IMR-90 (cell line): ENCODE data around the gene LRIG1. TPM values are rescaled to one million over a fixed set of nuclear protein-coding genes. Genes with fewer than 3 reads are reported as not detected.
A peak's percentile ranks its signal among the peaks of the same experiment; 100 is the strongest.

Source experiments
- ATAC-seq: fragments of 200-7000 bp; cut with Tn5 transposase; 2 replicates; pipeline ENCODE4 v1.9.1; 2020; ENCODE audit warnings: low read depth, mild to moderate bottlenecking, moderate library complexity
- BruUV-seq: library from RNA; stranded (reverse); fragments of 400-500 nt; replicated peaks from 2 replicates; lab custom pipeline; 2021; lab: Mats Ljungman, UMichigan
- CTCF ChIA-PET: fragments of 300-600 bp; formaldehyde crosslinking; extraction: SDS; loops from one replicate; lab custom pipeline; 2021; ENCODE audit warnings: antibody characterized with exemption; lab: Yijun Ruan, JAX
- POLR2A ChIA-PET: fragments of 300-600 bp; sonication (Branson Sonifier 250); formaldehyde crosslinking; loops from one replicate; lab custom pipeline; 2022; ENCODE audit warnings: antibody characterized with exemption; ENCODE audit not compliant: unreplicated experiment; lab: Charles Lee
- DNase-seq: peaks from one replicate; pipeline ENCODE4 v3.0.0; 2013
- H2AFZ ChIP-seq: replicated peaks from 2 replicates; pipeline ENCODE3; 2013; ENCODE audit warnings: low read length, mild to moderate bottlenecking; ENCODE audit not compliant: poor library complexity
- H2AK5ac ChIP-seq: 2 replicates; pipeline ENCODE4 v1.6.1; 2013; ENCODE audit warnings: low read depth, low read length, inconsistent platforms
- H2AK9ac ChIP-seq: replicated peaks from 2 replicates; pipeline ENCODE3; 2013; ENCODE audit warnings: mild to moderate bottlenecking, low read depth, low read length, moderate library complexity; ENCODE audit not compliant: poor library complexity
- H2BK120ac ChIP-seq: 2 replicates; pipeline ENCODE4 v1.6.1; 2013; ENCODE audit warnings: low read depth, low read length, inconsistent platforms
- H2BK15ac ChIP-seq: 3 replicates; pipeline ENCODE4 v1.6.1; 2013; ENCODE audit warnings: low read depth, low read length, inconsistent platforms
- H2BK20ac ChIP-seq: 2 replicates; pipeline ENCODE4 v1.6.1; 2013; ENCODE audit warnings: low read depth, mild to moderate bottlenecking, inconsistent platforms, low read length, moderate library complexity
- H2BK5ac ChIP-seq: 2 replicates; pipeline ENCODE4 v1.6.1; 2013; ENCODE audit warnings: mild to moderate bottlenecking, low read depth, low read length, inconsistent platforms; ENCODE audit not compliant: poor library complexity, severe bottlenecking
- H3K14ac ChIP-seq: replicated peaks from 2 replicates; pipeline ENCODE4 v1.6.1; 2013; ENCODE audit warnings: low read depth, low read length, inconsistent platforms
- H3K18ac ChIP-seq: 2 replicates; pipeline ENCODE4 v1.6.1; 2013; ENCODE audit warnings: low read depth, low read length, control low read depth
- H3K23ac ChIP-seq: 2 replicates; pipeline ENCODE4 v1.6.1; 2013; ENCODE audit warnings: low read depth, low read length, inconsistent platforms
- H3K27ac ChIP-seq: 2 replicates; pipeline ENCODE4 v1.5.1; 2013; ENCODE audit warnings: mild to moderate bottlenecking, control low read depth, low read length; ENCODE audit not compliant: insufficient read depth
- H3K27me3 ChIP-seq: 2 replicates; pipeline ENCODE4 v1.6.1; 2013; ENCODE audit warnings: low read length; ENCODE audit not compliant: control insufficient read depth, insufficient read depth
- H3K36me3 ChIP-seq: 2 replicates; pipeline ENCODE4 v1.6.1; 2013; ENCODE audit warnings: low read length, mixed read lengths; ENCODE audit not compliant: control insufficient read depth, insufficient read depth
- H3K4ac ChIP-seq: 2 replicates; pipeline ENCODE4 v1.6.1; 2013; ENCODE audit warnings: low read depth, low read length, inconsistent platforms
- H3K4me1 ChIP-seq: 2 replicates; pipeline ENCODE4 v1.6.1; 2013; ENCODE audit warnings: low read length, mixed read lengths; ENCODE audit not compliant: control insufficient read depth, insufficient read depth
- H3K4me2 ChIP-seq: 2 replicates; pipeline ENCODE4 v1.6.1; 2013; ENCODE audit warnings: low read depth, mild to moderate bottlenecking, control low read depth, low read length, moderate library complexity
- H3K4me3 ChIP-seq: 2 replicates; pipeline ENCODE4 v1.5.1; 2013; ENCODE audit warnings: low read depth, mild to moderate bottlenecking, control low read depth, low read length, moderate library complexity; ENCODE audit not compliant: insufficient read depth
- H3K56ac ChIP-seq: 2 replicates; pipeline ENCODE4 v1.6.1; 2013; ENCODE audit warnings: low read length, inconsistent platforms; ENCODE audit not compliant: insufficient read depth; ENCODE audit errors: extremely low read depth
- H3K79me1 ChIP-seq, 2 experiments: 2 replicates each; pipeline ENCODE4 v1.6.1; 2013; ENCODE audit warnings: low read length in 2 of 2, inconsistent platforms in 1 of 2, low read depth in 1 of 2
- H3K9ac ChIP-seq: 2 replicates; pipeline ENCODE4 v1.6.1; 2013; ENCODE audit warnings: low read depth, low read length, control low read depth
- H3K9me1 ChIP-seq: 2 replicates; pipeline ENCODE4 v1.6.1; 2013; ENCODE audit warnings: low read length, inconsistent platforms; ENCODE audit not compliant: insufficient read depth
- H3K9me3 ChIP-seq: 2 replicates; pipeline ENCODE4 v1.6.1; 2013; ENCODE audit warnings: low read length; ENCODE audit not compliant: control insufficient read depth, insufficient read depth
- H4K20me1 ChIP-seq: 2 replicates; pipeline ENCODE4 v1.6.1; 2013; ENCODE audit warnings: low read length, inconsistent platforms; ENCODE audit not compliant: insufficient read depth
- H4K5ac ChIP-seq: 2 replicates; pipeline ENCODE4 v1.6.1; 2013; ENCODE audit warnings: mild to moderate bottlenecking, low read depth, low read length, control low read depth
- H4K8ac ChIP-seq, 2 experiments: 2 replicates each; pipeline ENCODE4 v1.6.1; 2013; ENCODE audit warnings: low read depth in 2 of 2, low read length in 2 of 2, control low read depth in 1 of 2, inconsistent platforms in 1 of 2
- H4K91ac ChIP-seq: 2 replicates; pipeline ENCODE4 v1.6.1; 2013; ENCODE audit warnings: low read depth, low read length, inconsistent platforms; ENCODE audit not compliant: insufficient read depth
- MAZ ChIP-seq: IDR thresholded peaks from 2 replicates; pipeline ENCODE4 v1.6.1; 2012; ENCODE audit warnings: low read depth, mild to moderate bottlenecking, low read length, improper control_type of control experiment, moderate library complexity, borderline replicate concordance
- MXI1 ChIP-seq: IDR thresholded peaks from 2 replicates; pipeline ENCODE4 v1.6.1; 2012; ENCODE audit warnings: low read depth, mild to moderate bottlenecking, low read length, moderate library complexity, borderline replicate concordance
- NFE2L2 ChIP-seq: fragments of 150-350 bp; IDR thresholded peaks from 2 replicates; pipeline ENCODE4 v1.6.1; 2016; ENCODE audit warnings: low read depth, mild to moderate bottlenecking, low read length
- POLR2A ChIP-seq: IDR thresholded peaks from 2 replicates; pipeline ENCODE4 v1.6.1; 2012; ENCODE audit warnings: mild to moderate bottlenecking, low read depth, low read length
- RAD21 ChIP-seq: IDR thresholded peaks from 2 replicates; pipeline ENCODE4 v1.6.1; 2012; ENCODE audit warnings: low read length, improper control_type of control experiment
- RCOR1 ChIP-seq: IDR thresholded peaks from 2 replicates; pipeline ENCODE4 v1.6.1; 2012; ENCODE audit warnings: mild to moderate bottlenecking, low read length, improper control_type of control experiment; ENCODE audit not compliant: insufficient replicate concordance
- RFX5 ChIP-seq: IDR thresholded peaks from 2 replicates; pipeline ENCODE4 v1.8.0; 2012; ENCODE audit warnings: low read depth, mild to moderate bottlenecking, low read length, moderate library complexity
- SMC3 ChIP-seq: fragments of 150-350 bp; IDR thresholded peaks from 2 replicates; pipeline ENCODE4 v1.6.1; 2016; ENCODE audit warnings: low read depth, mild to moderate bottlenecking, antibody characterized with exemption, low read length, moderate library complexity
- WGBS, 2 experiments: methylation state at CpG; one replicate each; pipeline versions ENCODE4 v1.1.5 to v1.1.7; 2013; ENCODE audit warnings: missing lambda C conversion rate in 2 of 2; ENCODE audit not compliant: insufficient read length in 1 of 2; ENCODE audit errors: extremely low coverage in 2 of 2; 5-methylcytosine and 5-hydroxymethylcytosine counted together
- dilution Hi-C: fragments of 300-500 bp; cut with HindIII; formaldehyde crosslinking; loops from one replicate; pipeline ENCODE4 v1.14.3; 2018; ENCODE audit warnings: low sequenced_read_pairs; ENCODE audit not compliant: unreplicated experiment
- in situ Hi-C: fragments of 300-500 bp; cut with MboI; formaldehyde crosslinking; loops from 3 replicates; pipeline ENCODE4 v1.14.3; 2019; ENCODE audit warnings: low sequenced_read_pairs, inconsistent platforms, mixed read lengths
- intact Hi-C: fragments of 100-400 bp; cut with micrococcal nuclease; formaldehyde crosslinking; loops from 2 replicates; pipeline ENCODE4 v1.10.0; 2022
- polyA plus RNA-seq, 3 experiments: library from polyadenylated mRNA; depleted of rRNA; stranded (reverse); fragments of >200 nt; gene quantifications; 2 replicates each; pipeline ENCODE4 v1.2.3, GENCODE V29; 2012; ENCODE audit warnings: low replicate concordance in 1 of 3
- total RNA-seq: library from RNA; depleted of rRNA; stranded (reverse); fragments of >200 nt; gene quantifications from 2 replicates; pipeline ENCODE4 v1.2.3, GENCODE V29; 2012
- TF ChIP-seq, protein P1 (sequence below): conservative IDR thresholded peaks from 2 replicates; pipeline ENCODE4 v1.5.1; 2012; ENCODE audit warnings: mild to moderate bottlenecking, low read depth, low read length, improper control_type of control experiment
- TF ChIP-seq, protein P2 (sequence below): fragments of 150-350 bp; IDR thresholded peaks from 2 replicates; pipeline ENCODE4 v1.6.1; 2017; ENCODE audit warnings: mild to moderate bottlenecking, antibody characterized with exemption, low read length, low read depth

The LRIG1 gene
- total and polyA plus RNA-seq, 2 of the 4 experiments (the other 2 are of a cell fraction): 62.8 to 87.8 TPM

DNA sequence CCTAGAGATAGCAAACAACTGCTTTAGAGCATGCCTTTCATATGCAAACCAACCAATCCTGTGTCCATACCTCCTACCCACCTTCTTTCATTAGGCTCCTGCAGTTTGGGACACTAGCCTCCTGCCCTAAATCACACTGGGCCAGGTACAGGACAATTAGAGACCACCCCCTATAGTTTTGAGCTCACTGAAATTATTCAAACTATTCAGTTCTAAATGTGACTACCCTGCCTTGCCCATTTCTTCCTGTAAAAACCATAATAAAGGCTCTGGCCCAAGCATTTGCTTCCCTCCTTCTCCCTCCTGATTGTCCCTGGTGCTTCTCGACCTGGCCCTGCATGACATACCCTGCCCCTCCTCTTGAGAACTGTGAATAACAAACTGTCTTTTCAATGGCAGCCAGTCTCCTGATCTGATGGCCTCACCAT, 31.4 kb upstream of the LRIG1 start:
- H3K4ac ChIP-seq: 0 out of 2 replicates have a peak overlapping the region, but pooled peaks have one; percentile 43
- H3K36me3 ChIP-seq: no peaks in the 10 kb centered on the region
- ChIA-PET POLR2A (no interaction called here), CTCF (interaction anchor here (1.1 kb wide), 1 partner anchor 9 kb away, joined by 5 read pairs; no protein-coding TSS in a partner anchor)
- no peak for ATAC-seq
- no peak overlapping the region for H2BK120ac ChIP-seq
- no peak overlapping the region for H3K23ac ChIP-seq
- no peak overlapping the region for H3K14ac ChIP-seq
- H3K56ac ChIP-seq: no peak overlapping the region
- no CpG with 5 or more reads among the region's 1 CpG for WGBS, 2 experiments
- H2AFZ ChIP-seq: no peak overlapping the region
- H2AK5ac ChIP-seq: peak overlapping the region; percentile 51; the same call in 1 of the 2 replicates
- BruUV-seq: no TSS peak
- H2BK5ac ChIP-seq: no peak overlapping the region
- intact Hi-C loops: no loop called here
- H4K8ac ChIP-seq: no peak overlapping the region
- peaks cover 1% of the 10 kb centered on the region; the same call in 1 of the 2 replicates for H3K4me1 ChIP-seq
- H3K4me3 ChIP-seq: no peak overlapping the region
- dilution Hi-C loops: no loop called here
- no peak overlapping the region for H4K5ac ChIP-seq
- no peak overlapping the region for H2BK20ac ChIP-seq
- in situ Hi-C loops: no loop called here
- no peak overlapping the region for H3K18ac ChIP-seq
- H3K79me1 ChIP-seq: no peaks in the 10 kb centered on the region
- H4K91ac ChIP-seq: no peak overlapping the region; the same call in 1 of the 2 replicates
- DNase-seq: no peak
- H2AK9ac ChIP-seq: no peak overlapping the region
- no peak overlapping the region for H3K27ac ChIP-seq
- no peaks in the 10 kb centered on the region for H3K27me3 ChIP-seq
- H3K9me3 ChIP-seq: peaks cover 2% of the 10 kb centered on the region
- TF ChIP-seq, protein P1, sequence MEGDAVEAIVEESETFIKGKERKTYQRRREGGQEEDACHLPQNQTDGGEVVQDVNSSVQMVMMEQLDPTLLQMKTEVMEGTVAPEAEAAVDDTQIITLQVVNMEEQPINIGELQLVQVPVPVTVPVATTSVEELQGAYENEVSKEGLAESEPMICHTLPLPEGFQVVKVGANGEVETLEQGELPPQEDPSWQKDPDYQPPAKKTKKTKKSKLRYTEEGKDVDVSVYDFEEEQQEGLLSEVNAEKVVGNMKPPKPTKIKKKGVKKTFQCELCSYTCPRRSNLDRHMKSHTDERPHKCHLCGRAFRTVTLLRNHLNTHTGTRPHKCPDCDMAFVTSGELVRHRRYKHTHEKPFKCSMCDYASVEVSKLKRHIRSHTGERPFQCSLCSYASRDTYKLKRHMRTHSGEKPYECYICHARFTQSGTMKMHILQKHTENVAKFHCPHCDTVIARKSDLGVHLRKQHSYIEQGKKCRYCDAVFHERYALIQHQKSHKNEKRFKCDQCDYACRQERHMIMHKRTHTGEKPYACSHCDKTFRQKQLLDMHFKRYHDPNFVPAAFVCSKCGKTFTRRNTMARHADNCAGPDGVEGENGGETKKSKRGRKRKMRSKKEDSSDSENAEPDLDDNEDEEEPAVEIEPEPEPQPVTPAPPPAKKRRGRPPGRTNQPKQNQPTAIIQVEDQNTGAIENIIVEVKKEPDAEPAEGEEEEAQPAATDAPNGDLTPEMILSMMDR: no peak
- TF ChIP-seq NFE2L2 (no peak), POLR2A (no peak), RCOR1 (no peak), RAD21 (no peak), SMC3 (no peak), RFX5 (no peak), MAZ (no peak), MXI1 (no peak)
- TF ChIP-seq, protein P2, sequence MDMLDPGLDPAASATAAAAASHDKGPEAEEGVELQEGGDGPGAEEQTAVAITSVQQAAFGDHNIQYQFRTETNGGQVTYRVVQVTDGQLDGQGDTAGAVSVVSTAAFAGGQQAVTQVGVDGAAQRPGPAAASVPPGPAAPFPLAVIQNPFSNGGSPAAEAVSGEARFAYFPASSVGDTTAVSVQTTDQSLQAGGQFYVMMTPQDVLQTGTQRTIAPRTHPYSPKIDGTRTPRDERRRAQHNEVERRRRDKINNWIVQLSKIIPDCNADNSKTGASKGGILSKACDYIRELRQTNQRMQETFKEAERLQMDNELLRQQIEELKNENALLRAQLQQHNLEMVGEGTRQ: no peak
- H4K20me1 ChIP-seq: no peaks in the 10 kb centered on the region
- no peak overlapping the region for H3K9ac ChIP-seq
- H3K4me2 ChIP-seq: no peak overlapping the region
- no peaks in the 10 kb centered on the region for H3K9me1 ChIP-seq
- H2BK15ac ChIP-seq: no peak overlapping the region
